ENCODE data around the gene B3GAT1. TPM values are rescaled to one million over a fixed set of nuclear protein-coding genes. Genes with fewer than 3 reads are reported as not detected.

The B3GAT1 gene
- total RNA-seq, 1 donor from 2014 or later, result 0.27 TPM

GRCh38 chr11:134380229-134380628 lies 31.8 kb downstream of the B3GAT1 start:
- intact Hi-C loops (cut with DNase I), result no loop called here
- no peak for DNase-seq (ENCODE audit: low spot score)

GRCh38 chr11:134379241-134379640 lies 32.8 kb downstream of the B3GAT1 start:
- no peak for DNase-seq (ENCODE audit: low spot score)
- intact Hi-C loops (cut with DNase I), result no loop called here

- DNase-seq (ENCODE audit: low spot score), result no peak
- intact Hi-C loops (cut with DNase I), result no loop called here
Observed at GRCh38 chr11:134377876-134378275, 34.2 kb downstream of the B3GAT1 start.

- intact Hi-C loops (cut with DNase I), result no loop called here
- DNase-seq (ENCODE audit: low spot score), result no peak
Observed at GRCh38 chr11:134376150-134376921, 35.7 kb downstream of the B3GAT1 start.

- intact Hi-C loops (cut with DNase I), result no loop called here
- no peak for DNase-seq (ENCODE audit: low spot score)
Observed at GRCh38 chr11:134374891-134375550, 37.0 kb downstream of the B3GAT1 start.

GRCh38 chr11:134374171-134374570 lies 37.9 kb downstream of the B3GAT1 start:
- intact Hi-C loops (cut with DNase I), result no loop called here
- DNase-seq (ENCODE audit: low spot score), result no peak

- DNase-seq (ENCODE audit: low spot score), result no peak
- intact Hi-C loops (cut with DNase I), result no loop called here
Observed at GRCh38 chr11:134373591-134374052, 38.4 kb downstream of the B3GAT1 start.

GRCh38 chr11:134372961-134373360 lies 39.1 kb downstream of the B3GAT1 start:
- intact Hi-C loops (cut with DNase I), result no loop called here
- DNase-seq (ENCODE audit: low spot score), result no peak

- no peak for DNase-seq (ENCODE audit: low spot score)
Observed at GRCh38 chr11:134372536-134372935, 39.5 kb downstream of the B3GAT1 start.

GRCh38 chr11:134371436-134372185 lies 40.4 kb downstream of the B3GAT1 start:
- no peak for DNase-seq (ENCODE audit: low spot score)
- intact Hi-C loops (cut with DNase I), result no loop called here

More at GRCh38 chr11:134372536-134372935, 39.5 kb downstream of the B3GAT1 start:
- intact Hi-C loops (cut with DNase I), result no loop called here

GRCh38 chr11:134370526-134371435 lies 41.3 kb downstream of the B3GAT1 start:
- intact Hi-C loops (cut with DNase I), result no loop called here
- no peak for DNase-seq (ENCODE audit: low spot score)

- intact Hi-C loops (cut with DNase I), result no loop called here
- no peak for DNase-seq (ENCODE audit: low spot score)
Observed at GRCh38 chr11:134369656-134370525, 42.2 kb downstream of the B3GAT1 start.

- DNase-seq (ENCODE audit: low spot score), result no peak
- intact Hi-C loops (cut with DNase I), result no loop called here
Observed at GRCh38 chr11:134367781-134368180, 44.3 kb downstream of the B3GAT1 start.

- DNase-seq (ENCODE audit: low spot score), result no peak
- intact Hi-C loops (cut with DNase I), result no loop called here
Observed at GRCh38 chr11:134366254-134366653, 45.8 kb downstream of the B3GAT1 start.

- no peak for DNase-seq (ENCODE audit: low spot score)
- intact Hi-C loops (cut with DNase I), result no loop called here
Observed at GRCh38 chr11:134365011-134365925, 46.8 kb downstream of the B3GAT1 start.

GRCh38 chr11:134364261-134364660 lies 47.8 kb downstream of the B3GAT1 start:
- intact Hi-C loops (cut with DNase I), result no loop called here
- DNase-seq (ENCODE audit: low spot score), result peak; percentile 44

GRCh38 chr11:134363592-134363991 lies 48.5 kb downstream of the B3GAT1 start:
- intact Hi-C loops (cut with DNase I), result no loop called here
- DNase-seq (ENCODE audit: low spot score), result peak; percentile 27

Data from cardiac septum (tissue), 1 donor.